Measurements from ENCODE around the gene PSME4.
"Not testable (repeated sequence)": the region's sequence is repeated elsewhere in the genome, so short reads cannot be mapped to it uniquely, and the experiment has no call there.

Gene PSME4

GRCh38 chr2:53961478-53962216 lies 9.1 kb downstream of the PSME4 start:
- not testable (repeated sequence) for DNase-seq (ENCODE audit: low read depth in 2 of 2)

- no peak for DNase-seq (ENCODE audit: low read depth in 2 of 2)
Measured at GRCh38 chr2:53960476-53960875, 10.3 kb downstream of the PSME4 start.

- DNase-seq (ENCODE audit: low read depth in 2 of 2) = no peak
Measured at GRCh38 chr2:53958443-53958842, 12.3 kb downstream of the PSME4 start.

GRCh38 chr2:53952519-53952918 lies 18.3 kb downstream of the PSME4 start:
- no peak for DNase-seq (ENCODE audit: low read depth in 2 of 2)

GRCh38 chr2:53949457-53949856 lies 21.3 kb downstream of the PSME4 start:
- no peak for DNase-seq (ENCODE audit: low read depth in 2 of 2)

- DNase-seq (ENCODE audit: low read depth in 2 of 2) = no peak
Measured at GRCh38 chr2:53945538-53945937, 25.3 kb downstream of the PSME4 start.

GRCh38 chr2:53944542-53944941 lies 26.3 kb downstream of the PSME4 start:
- DNase-seq (ENCODE audit: low read depth in 2 of 2) = no peak

GRCh38 chr2:53942280-53942679 lies 28.5 kb downstream of the PSME4 start:
- no peak for DNase-seq (ENCODE audit: low read depth in 2 of 2)

- DNase-seq (ENCODE audit: low read depth in 2 of 2) = no peak
Measured at GRCh38 chr2:53941749-53942148, 29.0 kb downstream of the PSME4 start.

GRCh38 chr2:53939656-53940055 lies 31.1 kb downstream of the PSME4 start:
- no peak for DNase-seq (ENCODE audit: low read depth in 2 of 2)

GRCh38 chr2:53938904-53939303 lies 31.9 kb downstream of the PSME4 start:
- DNase-seq (ENCODE audit: low read depth in 2 of 2) = no peak

- no peak for DNase-seq (ENCODE audit: low read depth in 2 of 2)
Measured at GRCh38 chr2:53933329-53933728, 37.5 kb downstream of the PSME4 start.

- not testable (repeated sequence) for DNase-seq (ENCODE audit: low read depth in 2 of 2)
Measured at GRCh38 chr2:53926321-53926720, 44.5 kb downstream of the PSME4 start.

- no peak for DNase-seq (ENCODE audit: low read depth in 2 of 2)
Measured at GRCh38 chr2:53913721-53914120, 57.1 kb downstream of the PSME4 start.

GRCh38 chr2:53911434-53912189 lies 59.2 kb downstream of the PSME4 start:
- DNase-seq (ENCODE audit: low read depth in 2 of 2) = no peak

- DNase-seq (ENCODE audit: low read depth in 2 of 2) = no peak
Measured at GRCh38 chr2:53907582-53907981, 63.2 kb downstream of the PSME4 start.

GRCh38 chr2:53905396-53905795 lies 65.4 kb downstream of the PSME4 start:
- DNase-seq (ENCODE audit: low read depth in 2 of 2) = no peak

GRCh38 chr2:53903011-53903410 lies 67.8 kb downstream of the PSME4 start:
- no peak for DNase-seq (ENCODE audit: low read depth in 2 of 2)

- DNase-seq (ENCODE audit: low read depth in 2 of 2) = no peak
Measured at GRCh38 chr2:53901192-53901591, 69.6 kb downstream of the PSME4 start.

GRCh38 chr2:53896864-53897263 lies 73.9 kb downstream of the PSME4 start:
- DNase-seq (ENCODE audit: low read depth in 2 of 2) = no peak

- no peak for DNase-seq (ENCODE audit: low read depth in 2 of 2)
Measured at GRCh38 chr2:53886406-53887280, 84.2 kb downstream of the PSME4 start.

GRCh38 chr2:53884883-53885282 lies 85.9 kb downstream of the PSME4 start:
- no peak for DNase-seq (ENCODE audit: low read depth in 2 of 2)

Measured in stimulated activated CD4-positive, alpha-beta T cell treated with anti-CD3 and anti-CD28 coated beads, Interleukin-1b, Interleukin-23, amount 100 ng/mL, for 1 hour (primary cell).